GM19025 (cell line): Measurements from ENCODE around the gene CUL5.
A peak's percentile ranks its signal among the peaks of the same experiment; 100 is the strongest.
"Not testable (repeated sequence)": the region's sequence is repeated elsewhere in the genome, so short reads cannot be mapped to it uniquely, and the experiment has no call there.

Experiments
- ATAC-seq: cut with Tn5 transposase; IDR thresholded peaks from one replicate; pipeline ENCODE4 v1.9.1; 2021; ENCODE audit warnings: mild to moderate bottlenecking, low read depth, moderate library complexity; ENCODE audit not compliant: unreplicated experiment

The CUL5 gene

DNA sequence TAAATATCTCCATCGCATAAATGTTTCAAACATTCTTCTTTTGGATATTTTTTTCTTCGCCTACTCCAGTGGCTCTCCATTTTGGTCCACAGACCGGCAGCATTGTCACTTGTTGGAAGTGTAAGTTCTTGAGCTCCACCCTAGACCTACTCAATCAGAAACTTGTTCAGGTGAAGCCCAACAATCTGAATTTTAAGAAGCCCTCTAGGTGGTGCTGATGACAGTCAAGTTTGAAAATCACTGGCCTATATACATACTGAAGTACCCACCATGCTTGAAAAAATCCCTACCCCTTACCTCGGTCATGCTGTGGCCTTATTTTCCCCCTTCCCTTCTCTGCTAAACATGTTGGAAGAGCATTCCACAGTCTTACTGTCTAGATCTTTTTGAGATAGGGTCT lies 102.4 kb downstream of the CUL5 start:
- no peak for ATAC-seq

DNA sequence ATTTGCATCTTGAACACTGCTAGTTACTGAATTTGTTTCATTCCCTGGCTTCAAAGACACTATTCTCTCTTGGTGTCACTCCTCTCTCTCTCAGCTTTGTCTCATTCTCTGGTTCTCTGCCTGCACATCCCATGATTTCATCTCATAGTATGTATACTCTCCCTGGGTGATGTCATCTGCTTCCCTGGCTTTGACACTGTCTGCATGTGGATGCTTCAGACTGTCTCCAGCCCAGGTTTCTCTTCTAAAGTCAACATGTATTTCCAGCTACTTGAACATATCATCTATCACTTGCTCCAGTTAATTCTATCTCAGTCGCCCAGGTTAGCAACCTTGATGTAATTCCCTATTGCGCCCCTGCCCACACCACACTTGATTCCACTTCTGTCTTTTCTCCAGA lies 103.4 kb downstream of the CUL5 start:
- no peak for ATAC-seq

DNA sequence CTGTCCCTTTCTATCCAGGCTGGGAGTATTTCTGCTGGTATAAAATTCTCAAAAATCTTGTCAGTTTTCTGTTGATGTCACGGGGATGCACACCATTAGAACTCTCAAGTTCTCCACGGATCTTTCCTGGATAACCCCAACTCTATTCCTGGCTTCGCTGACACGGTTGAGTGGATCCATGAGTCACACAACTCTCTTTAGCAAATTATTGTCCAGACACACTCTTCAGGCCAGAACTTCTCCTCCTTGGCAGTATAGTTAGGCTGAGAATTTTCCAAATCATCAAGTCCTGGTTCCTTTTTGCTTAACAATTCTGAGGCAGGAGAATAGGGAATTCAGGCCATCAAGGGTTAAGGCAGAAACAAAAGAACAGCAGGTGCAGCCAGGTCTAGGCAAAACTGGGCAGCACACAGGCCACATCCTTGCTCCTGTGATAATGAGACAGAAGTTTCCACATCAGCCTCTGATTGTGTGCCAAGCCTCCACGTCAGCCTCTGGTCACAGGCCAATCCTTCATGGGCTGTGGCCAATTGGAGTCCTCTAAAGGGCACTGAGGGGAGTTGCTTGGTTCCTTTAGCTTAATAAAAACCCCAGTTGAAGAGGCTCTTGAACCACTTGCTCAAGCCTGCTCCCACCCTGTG lies 106.9 kb downstream of the CUL5 start:
- ATAC-seq = no peak

GRCh38 chr11:108117746-108118371 lies 109.2 kb downstream of the CUL5 start:
- ATAC-seq = no peak

DNA sequence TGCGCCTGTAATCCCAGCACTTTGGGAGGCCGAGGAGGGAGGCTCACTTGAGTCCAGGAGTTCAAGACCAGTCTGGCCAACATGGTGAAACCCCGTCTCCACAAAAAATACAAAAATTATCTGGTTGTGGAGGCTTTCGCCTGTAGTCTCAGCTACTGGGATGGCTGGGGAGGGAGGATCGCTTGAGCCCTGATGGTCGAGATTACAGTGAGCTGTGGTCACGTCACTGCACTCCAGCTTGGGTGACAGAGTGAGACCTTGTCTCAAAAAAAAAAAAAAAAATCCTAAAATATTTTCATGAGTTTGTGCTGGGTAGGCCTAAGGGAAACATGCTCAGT lies 112.2 kb downstream of the CUL5 start:
- ATAC-seq = not testable (repeated sequence)

GRCh38 chr11:108121274-108122155 lies 112.8 kb downstream of the CUL5 start, which contains the start of gene ACAT1:
Gene ACAT1 (plus strand): TSS chr11:108121567. CDS start chr11:108121607, 40 bp downstream.
- ATAC-seq = peak; percentile 95

DNA sequence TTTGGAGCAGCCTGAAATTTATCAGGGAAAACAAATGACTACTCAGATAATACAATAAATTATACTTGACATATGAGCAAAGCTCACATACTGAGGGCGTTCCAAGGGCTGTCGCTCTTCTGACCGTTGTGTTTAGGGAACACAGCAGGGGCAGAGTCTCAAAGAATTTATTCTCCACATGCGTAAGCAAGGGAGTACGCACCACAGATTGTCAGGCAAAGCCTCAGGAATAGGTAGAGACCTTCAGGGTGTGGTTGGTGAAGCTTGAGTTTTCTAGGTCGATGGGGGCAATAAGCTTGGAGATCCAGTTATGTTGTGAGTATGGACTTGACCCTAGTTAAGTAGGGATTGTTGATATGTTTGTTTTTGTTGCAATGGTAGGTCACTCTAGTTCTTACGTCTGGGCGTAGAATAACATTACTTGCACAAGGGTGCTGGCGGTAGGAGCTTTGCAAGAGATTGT lies 113.5 kb downstream of the CUL5 start:
- no peak for ATAC-seq

- no peak for ATAC-seq
Observed at GRCh38 chr11:108125096-108125495, 116.4 kb downstream of the CUL5 start.

DNA sequence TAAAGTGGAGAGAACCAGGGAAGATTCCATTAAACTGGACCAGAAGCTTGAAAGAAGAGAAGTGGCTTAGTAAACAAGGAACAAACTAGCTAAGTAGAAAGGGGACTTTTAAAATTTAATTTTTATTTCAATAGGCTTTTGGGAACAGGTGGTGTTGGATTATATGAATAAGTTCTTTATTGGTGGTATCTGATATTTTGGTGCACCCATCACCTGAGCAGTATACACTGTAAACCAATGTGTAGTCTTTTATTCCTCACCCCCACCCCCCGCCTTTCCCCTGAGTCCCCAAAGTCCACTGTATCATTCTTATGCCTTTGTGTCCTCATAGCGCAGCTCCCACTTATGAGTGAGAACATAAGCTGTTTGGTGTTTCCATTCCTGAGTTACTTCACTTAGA lies 120.1 kb downstream of the CUL5 start:
- ATAC-seq = no peak

DNA sequence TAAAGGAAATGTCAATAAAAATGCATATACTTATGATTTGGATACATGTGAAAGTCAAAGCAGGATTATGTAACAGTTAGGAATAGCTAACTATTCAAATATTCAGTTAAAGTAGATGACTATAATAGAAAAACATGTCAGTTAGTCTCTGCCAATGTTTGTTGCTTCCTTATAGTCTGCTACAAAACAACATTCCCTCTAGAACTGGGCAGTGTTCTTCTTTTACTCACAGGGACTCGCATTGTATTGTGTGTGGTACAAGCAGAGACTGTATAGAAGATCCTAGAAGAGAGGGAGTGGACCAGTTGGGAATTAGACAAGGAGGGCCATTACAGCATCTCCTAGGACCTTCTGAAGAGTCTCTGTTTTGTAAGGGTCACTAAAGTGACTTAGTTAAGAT lies 123.3 kb downstream of the CUL5 start:
- ATAC-seq = no peak

- not testable (repeated sequence) for ATAC-seq
Observed at GRCh38 chr11:108132993-108133538, 124.4 kb downstream of the CUL5 start.

- no peak for ATAC-seq
Observed at GRCh38 chr11:108135845-108136544, 127.3 kb downstream of the CUL5 start.

- ATAC-seq = no peak
Observed at GRCh38 chr11:108137212-108137611, 128.5 kb downstream of the CUL5 start.

DNA sequence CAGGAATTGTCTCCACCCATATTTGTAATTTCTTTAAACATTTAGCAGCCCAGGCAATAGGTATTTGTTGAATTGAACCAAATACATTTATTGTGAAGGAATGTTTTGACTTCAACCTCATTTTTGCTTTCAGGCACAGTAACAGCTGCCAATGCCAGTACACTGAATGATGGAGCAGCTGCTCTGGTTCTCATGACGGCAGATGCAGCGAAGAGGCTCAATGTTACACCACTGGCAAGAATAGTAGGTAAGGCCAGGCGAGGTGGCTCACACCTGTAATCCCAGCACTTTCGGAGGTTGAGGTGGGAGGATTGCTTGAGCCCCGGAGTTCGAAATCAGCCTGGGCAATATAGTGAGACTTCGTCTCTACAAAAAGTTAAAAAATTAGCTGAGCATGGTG lies 133.6 kb downstream of the CUL5 start:
- ATAC-seq = no peak

GRCh38 chr11:108144615-108145014 lies 135.9 kb downstream of the CUL5 start:
- ATAC-seq = no peak

DNA sequence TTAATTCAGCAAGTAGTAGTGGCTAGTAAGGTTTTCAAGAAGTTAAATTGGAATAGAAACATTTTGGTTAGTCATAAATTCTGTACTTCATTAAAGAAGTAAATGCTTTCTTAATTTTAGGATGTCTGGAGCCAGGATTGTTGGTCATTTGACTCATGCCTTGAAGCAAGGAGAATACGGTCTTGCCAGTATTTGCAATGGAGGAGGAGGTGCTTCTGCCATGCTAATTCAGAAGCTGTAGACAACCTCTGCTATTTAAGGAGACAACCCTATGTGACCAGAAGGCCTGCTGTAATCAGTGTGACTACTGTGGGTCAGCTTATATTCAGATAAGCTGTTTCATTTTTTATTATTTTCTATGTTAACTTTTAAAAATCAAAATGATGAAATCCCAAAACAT lies 138.5 kb downstream of the CUL5 start:
- ATAC-seq = no peak

- ATAC-seq = no peak
Observed at GRCh38 chr11:108148556-108148955, 139.9 kb downstream of the CUL5 start.

DNA sequence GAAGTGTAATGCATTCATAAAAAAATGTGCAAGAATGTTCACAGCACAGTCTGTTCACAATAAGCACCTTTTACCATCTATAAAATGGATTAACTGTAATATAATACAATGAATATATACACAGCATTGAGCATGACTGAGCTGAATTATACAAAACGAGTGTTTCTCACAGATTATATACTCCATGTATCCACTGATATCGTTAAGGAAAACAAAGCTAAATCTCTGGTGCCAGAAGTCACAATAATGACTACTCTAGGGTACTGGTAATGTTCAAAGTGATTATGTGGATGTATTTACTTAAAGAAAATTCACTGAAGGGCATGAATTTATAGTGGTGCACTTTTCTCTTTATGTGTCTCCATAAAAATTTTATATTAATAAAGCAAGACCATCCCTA lies 145.9 kb downstream of the CUL5 start:
- no peak for ATAC-seq
